GF-D8 (cell line): ENCODE results near the gene PBX1.

Experiments
- DNase-seq: peaks from one replicate; lab custom pipeline; 2025; lab: John Stamatoyannopoulos, UW

PBX1 gene

GRCh38 chr1:164759979-164760469 is 201.0 kb downstream of the PBX1 start:
- no peak for DNase-seq

- no peak for DNase-seq
Measured at GRCh38 chr1:164760569-164760968, 201.6 kb downstream of the PBX1 start.

GRCh38 chr1:164761009-164761408 is 202.0 kb downstream of the PBX1 start:
- DNase-seq: no peak

- DNase-seq: no peak
Measured at GRCh38 chr1:164763098-164763497, 204.1 kb downstream of the PBX1 start.

GRCh38 chr1:164764333-164764732 is 205.3 kb downstream of the PBX1 start:
- DNase-seq: no peak

GRCh38 chr1:164765557-164765956 is 206.6 kb downstream of the PBX1 start:
- no peak for DNase-seq

- no peak for DNase-seq
Measured at GRCh38 chr1:164765992-164766720, 207.2 kb downstream of the PBX1 start.

- DNase-seq: no peak
Measured at GRCh38 chr1:164767752-164768402, 208.9 kb downstream of the PBX1 start.

GRCh38 chr1:164768619-164769018 is 209.6 kb downstream of the PBX1 start:
- DNase-seq: no peak

- no peak for DNase-seq
Measured at GRCh38 chr1:164769486-164770130, 210.6 kb downstream of the PBX1 start.

- no peak for DNase-seq
Measured at GRCh38 chr1:164770131-164770529, 211.1 kb downstream of the PBX1 start.

- no peak for DNase-seq
Measured at GRCh38 chr1:164771041-164771618, 212.1 kb downstream of the PBX1 start.

GRCh38 chr1:164771619-164772361 is 212.8 kb downstream of the PBX1 start:
- DNase-seq: no peak

GRCh38 chr1:164772635-164773034 is 213.7 kb downstream of the PBX1 start:
- no peak for DNase-seq

- no peak for DNase-seq
Measured at GRCh38 chr1:164773102-164773501, 214.1 kb downstream of the PBX1 start.

GRCh38 chr1:164774413-164774812 is 215.4 kb downstream of the PBX1 start:
- DNase-seq: no peak

GRCh38 chr1:164774819-164775654 is 216.1 kb downstream of the PBX1 start:
- DNase-seq: no peak

GRCh38 chr1:164777518-164777917 is 218.5 kb downstream of the PBX1 start:
- no peak for DNase-seq

GRCh38 chr1:164779376-164779775 is 220.4 kb downstream of the PBX1 start:
- no peak for DNase-seq

- no peak for DNase-seq
Measured at GRCh38 chr1:164780111-164780812, 221.3 kb downstream of the PBX1 start.
